Cardiac muscle cell (in vitro differentiated cells and primary cell): ENCODE measurements around the gene BRD4. TPM values are rescaled to one million over a fixed set of nuclear protein-coding genes. Genes with fewer than 3 reads are reported as not detected.

Experiments
- DNase-seq, 2 donors: peaks; one replicate each; pipeline versions ENCODE4 v3.0.0 to v3.0.0-alpha.2; 2010 to 2017; ENCODE audit warnings: low read depth in 1 of 2, low spot score in 1 of 2
- H3K27ac ChIP-seq: fragments of 200-600 bp; sonication (generic); 2 replicates; pipeline ENCODE4 v1.5.1; 2016
- H3K27me3 ChIP-seq: fragments of 200-600 bp; sonication (generic); 2 replicates; pipeline ENCODE4 v1.6.0; 2016; ENCODE audit warnings: control low read depth
- H3K36me3 ChIP-seq: fragments of 200-600 bp; sonication (generic); 2 replicates; pipeline ENCODE4 v1.5.1; 2016; ENCODE audit warnings: control low read depth
- H3K4me1 ChIP-seq: fragments of 200-600 bp; sonication (generic); 2 replicates; pipeline ENCODE4 v1.8.1; 2017; ENCODE audit warnings: low read depth, mild to moderate bottlenecking, mixed run types
- H3K4me3 ChIP-seq: fragments of 200-600 bp; sonication (generic); 2 replicates; pipeline ENCODE4 v1.5.1; 2016; ENCODE audit warnings: mild to moderate bottlenecking
- H3K9me3 ChIP-seq: fragments of 200-600 bp; sonication (generic); 2 replicates; pipeline ENCODE4 v1.5.1; 2017; ENCODE audit warnings: low read depth, mild to moderate bottlenecking, control low read depth
- polyA plus RNA-seq: library from polyadenylated mRNA; unstranded; fragments of >200 nt; fragmentation: Nextera tagmentation; extraction: Ambion mirVana; gene quantifications from 2 replicates; pipeline ENCODE4 v1.2.1, GENCODE V29; 2016
- total RNA-seq: library from RNA; depleted of rRNA; stranded (reverse); fragments of >200 nt; gene quantifications from 2 replicates; pipeline ENCODE4 v1.2.3, GENCODE V29; 2016
- TF ChIP-seq, protein P1 (sequence below): IDR thresholded peaks from 2 replicates; pipeline ENCODE4 v1.5.1; 2012; ENCODE audit warnings: low read depth, mild to moderate bottlenecking, low read length

The BRD4 gene
- total and polyA plus RNA-seq, 2 experiments from 2014 or later, result 42.5 to 86.1 TPM

DNA sequence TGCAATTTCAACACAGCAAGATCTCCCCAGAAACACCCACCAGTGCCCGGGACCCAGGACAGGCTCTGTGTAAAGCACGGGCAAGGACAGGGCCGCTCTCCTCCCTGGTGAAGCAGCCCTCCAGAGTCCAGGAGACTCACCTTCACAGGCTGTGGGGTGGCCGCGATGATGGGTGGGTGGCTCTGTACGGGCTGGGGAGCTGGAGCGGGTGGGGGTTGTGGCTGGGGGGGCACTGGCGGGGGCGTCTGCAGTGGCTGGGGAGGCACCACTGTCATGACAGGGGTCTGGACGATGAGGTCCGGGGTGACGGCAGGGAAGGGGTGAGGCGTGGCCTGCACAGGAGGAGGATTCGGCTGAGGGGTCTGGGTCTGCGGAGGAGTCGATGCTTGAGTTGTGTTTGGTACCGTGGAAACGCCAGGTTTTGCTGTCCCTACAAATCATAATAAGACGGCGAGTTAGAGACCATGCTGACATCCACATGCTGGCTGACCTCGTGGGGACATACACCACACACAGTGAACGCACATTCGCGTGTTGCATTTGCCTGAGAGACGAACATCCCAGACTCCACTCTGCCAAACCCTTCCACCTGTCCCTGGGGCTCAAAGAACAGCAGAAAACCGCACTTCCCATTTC, 67.0 kb downstream of the BRD4 start:
- H3K4me3 ChIP-seq, result no peak overlapping the region
- H3K27me3 ChIP-seq, result no peaks in the 10 kb centered on the region
- H3K36me3 ChIP-seq, result peaks cover 40% of the 10 kb centered on the region
- DNase-seq, result no peak
- TF ChIP-seq, protein P1, sequence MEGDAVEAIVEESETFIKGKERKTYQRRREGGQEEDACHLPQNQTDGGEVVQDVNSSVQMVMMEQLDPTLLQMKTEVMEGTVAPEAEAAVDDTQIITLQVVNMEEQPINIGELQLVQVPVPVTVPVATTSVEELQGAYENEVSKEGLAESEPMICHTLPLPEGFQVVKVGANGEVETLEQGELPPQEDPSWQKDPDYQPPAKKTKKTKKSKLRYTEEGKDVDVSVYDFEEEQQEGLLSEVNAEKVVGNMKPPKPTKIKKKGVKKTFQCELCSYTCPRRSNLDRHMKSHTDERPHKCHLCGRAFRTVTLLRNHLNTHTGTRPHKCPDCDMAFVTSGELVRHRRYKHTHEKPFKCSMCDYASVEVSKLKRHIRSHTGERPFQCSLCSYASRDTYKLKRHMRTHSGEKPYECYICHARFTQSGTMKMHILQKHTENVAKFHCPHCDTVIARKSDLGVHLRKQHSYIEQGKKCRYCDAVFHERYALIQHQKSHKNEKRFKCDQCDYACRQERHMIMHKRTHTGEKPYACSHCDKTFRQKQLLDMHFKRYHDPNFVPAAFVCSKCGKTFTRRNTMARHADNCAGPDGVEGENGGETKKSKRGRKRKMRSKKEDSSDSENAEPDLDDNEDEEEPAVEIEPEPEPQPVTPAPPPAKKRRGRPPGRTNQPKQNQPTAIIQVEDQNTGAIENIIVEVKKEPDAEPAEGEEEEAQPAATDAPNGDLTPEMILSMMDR, result no peak
- H3K9me3 ChIP-seq, result no peaks in the 10 kb centered on the region
- H3K4me1 ChIP-seq, result peaks cover 8% of the 10 kb centered on the region
- H3K27ac ChIP-seq, result peak overlapping the region; percentile 55

DNA sequence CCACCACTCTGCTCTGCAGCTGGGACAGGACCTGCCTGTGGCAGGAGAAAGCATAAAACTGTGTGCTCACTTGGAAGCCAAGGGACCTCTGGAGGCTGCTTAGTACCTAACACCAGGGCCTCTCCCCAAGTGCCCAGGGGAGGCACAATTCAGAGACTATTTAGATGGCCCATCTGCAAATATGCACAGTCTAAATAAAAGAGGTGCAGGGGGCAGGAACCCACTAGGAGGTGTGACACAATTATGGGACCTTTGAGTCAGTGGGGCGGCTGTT, 67.5 kb downstream of the BRD4 start:
- Histone ChIP-seq H3K27me3 (no peaks in the 10 kb centered on the region), H3K36me3 (peaks cover 45% of the 10 kb centered on the region), H3K9me3 (no peaks in the 10 kb centered on the region), H3K27ac (peak overlapping the region; percentile 54), H3K4me1 (peaks cover 8% of the 10 kb centered on the region), H3K4me3 (no peak overlapping the region)
- TF ChIP-seq, protein P1, result no peak
- DNase-seq, result no peak

DNA sequence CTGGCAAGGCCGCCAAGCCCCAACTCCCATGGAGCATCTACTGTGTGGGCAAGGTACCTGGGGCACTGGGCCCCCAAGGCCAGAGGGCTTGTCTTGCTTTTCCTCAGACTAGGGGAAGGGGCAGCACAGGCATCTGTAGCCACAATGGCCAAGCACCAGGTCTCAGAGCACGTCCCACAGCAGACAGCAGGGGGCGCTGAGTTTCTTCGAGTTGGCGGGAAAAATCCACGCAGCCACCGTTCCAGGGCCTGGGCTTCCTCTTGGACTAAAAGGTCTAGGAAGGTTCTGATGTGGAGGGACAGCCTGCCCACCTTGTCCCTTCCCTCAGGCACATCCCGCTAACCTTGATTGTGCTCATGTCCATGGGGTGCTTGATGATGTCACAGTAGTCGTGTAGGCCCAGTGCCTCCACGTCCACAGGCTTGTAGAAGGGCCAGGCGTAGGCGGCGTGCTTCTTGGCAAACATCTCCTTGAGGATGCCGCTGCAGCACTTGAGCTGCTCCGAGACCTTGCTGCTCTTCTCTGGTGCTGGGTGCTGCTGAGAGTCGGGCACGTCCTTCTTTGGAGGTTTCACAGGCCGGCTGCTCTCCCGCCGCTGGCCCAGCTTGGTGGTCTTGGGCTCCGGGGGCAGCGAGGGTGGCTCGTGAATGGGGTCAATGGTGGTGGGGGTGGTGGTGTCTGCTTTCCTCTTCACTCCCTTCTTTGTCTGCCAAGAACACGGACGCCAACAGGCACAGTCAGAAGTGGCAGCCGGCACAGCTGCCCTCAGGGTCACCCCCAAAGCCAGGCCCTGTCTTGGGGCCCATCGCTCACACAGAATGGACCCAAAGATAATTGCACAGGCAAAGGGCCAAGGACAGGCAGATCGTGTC, 68.0 kb downstream of the BRD4 start:
- Histone ChIP-seq H3K27ac (peak overlapping the region; percentile 54), H3K9me3 (no peaks in the 10 kb centered on the region), H3K4me1 (peaks cover 4% of the 10 kb centered on the region), H3K27me3 (no peaks in the 10 kb centered on the region), H3K36me3 (peaks cover 51% of the 10 kb centered on the region), H3K4me3 (no peak overlapping the region)
- peak; percentile 78 to 86 for DNase-seq
- TF ChIP-seq, protein P1, result peak; percentile 84

DNA sequence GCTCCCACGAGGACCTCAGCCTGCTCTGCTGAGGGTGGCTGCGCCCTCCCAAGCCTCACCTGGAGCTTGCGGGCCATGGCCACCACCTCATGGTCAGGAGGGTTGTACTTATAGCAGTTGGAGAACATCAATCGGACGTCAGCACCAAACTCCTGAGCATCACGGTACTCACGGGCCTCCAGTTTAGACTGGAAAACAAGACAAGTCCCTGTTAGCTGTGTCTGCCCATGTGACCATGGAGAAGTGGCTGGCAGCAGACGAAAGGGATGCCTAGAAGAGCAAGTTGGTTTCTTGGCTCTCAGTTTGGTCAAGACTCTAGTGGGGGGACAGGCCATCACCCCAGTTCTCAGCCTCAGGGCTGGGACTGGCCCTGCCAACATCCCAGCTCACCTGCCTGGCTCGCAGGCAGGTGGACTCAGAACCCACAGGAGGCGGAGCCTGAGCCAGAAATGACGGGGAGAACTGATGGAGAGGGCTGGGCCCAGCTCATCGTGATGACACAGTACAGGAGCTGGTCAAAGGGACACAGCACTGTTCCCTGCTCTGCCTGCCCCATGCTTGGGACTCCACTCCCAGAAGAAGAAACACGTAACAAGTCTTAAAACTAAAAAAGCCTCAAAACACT, 68.9 kb downstream of the BRD4 start:
- Histone ChIP-seq H3K9me3 (no peaks in the 10 kb centered on the region), H3K36me3 (peaks cover 58% of the 10 kb centered on the region), H3K27me3 (no peaks in the 10 kb centered on the region), H3K4me3 (no peak overlapping the region), H3K4me1 (no peaks in the 10 kb centered on the region), H3K27ac (no peak overlapping the region)
- DNase-seq, result no peak
- TF ChIP-seq, protein P1, result no peak

DNA sequence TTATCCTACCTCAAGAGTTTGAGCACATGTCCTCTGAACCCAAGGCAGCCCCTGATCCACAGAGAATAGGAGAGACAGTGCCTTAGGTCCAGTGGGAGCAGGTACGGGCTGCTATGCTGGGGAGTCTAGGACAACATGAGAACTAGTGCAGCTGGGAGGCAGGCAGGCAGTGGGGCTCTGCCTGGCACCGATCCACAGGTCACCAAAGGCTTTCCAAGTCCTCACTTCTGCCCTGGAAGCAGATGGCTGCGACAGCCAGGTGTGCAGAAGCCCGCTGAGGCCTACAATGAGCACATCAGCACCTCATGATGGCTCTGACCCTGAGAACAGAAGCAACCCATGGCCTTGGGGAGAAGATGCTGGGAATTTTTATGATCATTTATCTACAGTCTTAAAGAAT, 70.3 kb downstream of the BRD4 start:
- peaks cover 66% of the 10 kb centered on the region for H3K36me3 ChIP-seq

More for the DNA sequence above, 70.3 kb downstream of the BRD4 start:
- Histone ChIP-seq H3K27me3 (no peaks in the 10 kb centered on the region), H3K4me3 (no peak overlapping the region), H3K9me3 (no peaks in the 10 kb centered on the region), H3K4me1 (no peaks in the 10 kb centered on the region), H3K27ac (no peak overlapping the region)
- TF ChIP-seq, protein P1, result no peak
- no peak for DNase-seq
